ENCODE data around the gene APOBEC2.

Gene APOBEC2

GRCh38 chr6:41075651-41076626 lies 22.9 kb downstream of the APOBEC2 start:
- Histone ChIP-seq H2AFZ (ENCODE audit: low read depth) (no peak overlapping the region), H3K27ac (no peak overlapping the region), H3K36me3 (ENCODE audit: insufficient read depth) (peaks cover 13% of the 10 kb centered on the region; the same call in 1 of the 2 replicates), H3K27me3 (ENCODE audit: insufficient read depth, low read depth) (no peaks in the 10 kb centered on the region), H3K9ac (no peak overlapping the region), H3K4me3 (IDR thresholded peaks at IDR 0.05; ENCODE audit: insufficient read depth, low read depth, low read length) (no peak overlapping the region), H3K4me2 (no peak overlapping the region; the same call in 1 of the 2 replicates), H3K79me2 (ENCODE audit: insufficient read depth, low read depth) (peaks cover 62% of the 10 kb centered on the region), H4K20me1 (ENCODE audit: insufficient read depth) (peaks cover 8% of the 10 kb centered on the region; the same call in 1 of the 2 replicates), H3K4me1 (ENCODE audit: low read depth, poor library complexity, severe bottlenecking) (peaks cover 27% of the 10 kb centered on the region)
- TF ChIP-seq CTCF (conservative IDR thresholded peaks at IDR 0.05; ENCODE audit: low read depth, low read length): no peak

DNA sequence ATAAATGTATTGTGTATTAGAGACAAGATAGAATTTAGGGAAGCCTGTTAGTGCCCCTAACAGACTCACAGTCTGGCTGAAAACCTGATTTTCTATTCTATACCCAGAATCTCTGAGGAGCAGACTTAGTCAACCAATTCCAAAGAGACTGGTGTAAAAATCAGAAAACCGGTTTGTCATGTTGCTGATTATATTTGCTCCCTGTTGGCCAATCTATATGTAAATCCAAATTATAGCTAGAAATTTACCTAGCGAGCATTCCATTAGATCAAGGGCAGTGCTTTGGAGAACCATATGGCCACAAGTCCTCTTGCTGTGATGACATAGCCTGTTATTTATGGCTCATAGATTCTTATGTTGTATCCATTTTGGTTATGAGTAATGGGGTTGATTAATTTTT lies 24.5 kb downstream of the APOBEC2 start:
- Histone ChIP-seq H3K4me1 (ENCODE audit: low read depth, poor library complexity, severe bottlenecking) (peaks cover 26% of the 10 kb centered on the region), H3K4me2 (no peak overlapping the region)
- TF ChIP-seq CTCF (conservative IDR thresholded peaks at IDR 0.05; ENCODE audit: low read depth, low read length): no peak

GRCh38 chr6:41078101-41078500 lies 25.1 kb downstream of the APOBEC2 start:
- H3K79me2 ChIP-seq (ENCODE audit: insufficient read depth, low read depth): peaks cover 62% of the 10 kb centered on the region
- no peak overlapping the region for H2AFZ ChIP-seq (ENCODE audit: low read depth)
- no peak overlapping the region for H3K4me3 ChIP-seq (IDR thresholded peaks at IDR 0.05; ENCODE audit: insufficient read depth, low read depth, low read length)
- no peak overlapping the region for H3K9ac ChIP-seq
- no peak overlapping the region for H3K27ac ChIP-seq
- peaks cover 13% of the 10 kb centered on the region; the same call in 1 of the 2 replicates for H3K36me3 ChIP-seq (ENCODE audit: insufficient read depth)
- peaks cover 8% of the 10 kb centered on the region; the same call in 1 of the 2 replicates for H4K20me1 ChIP-seq (ENCODE audit: insufficient read depth)
- peaks cover 26% of the 10 kb centered on the region for H3K4me1 ChIP-seq (ENCODE audit: low read depth, poor library complexity, severe bottlenecking)
- H3K27me3 ChIP-seq (ENCODE audit: insufficient read depth, low read depth): no peaks in the 10 kb centered on the region
- no peak overlapping the region for H3K4me2 ChIP-seq
- no peak for TF ChIP-seq CTCF (conservative IDR thresholded peaks at IDR 0.05; ENCODE audit: low read depth, low read length)

More for the DNA sequence above, 24.5 kb downstream of the APOBEC2 start:
- peaks cover 8% of the 10 kb centered on the region; the same call in 1 of the 2 replicates for H4K20me1 ChIP-seq (ENCODE audit: insufficient read depth)
- H3K27ac ChIP-seq: no peak overlapping the region
- peaks cover 62% of the 10 kb centered on the region for H3K79me2 ChIP-seq (ENCODE audit: insufficient read depth, low read depth)
- no peaks in the 10 kb centered on the region for H3K27me3 ChIP-seq (ENCODE audit: insufficient read depth, low read depth)
- peaks cover 13% of the 10 kb centered on the region; the same call in 1 of the 2 replicates for H3K36me3 ChIP-seq (ENCODE audit: insufficient read depth)
- H3K4me3 ChIP-seq (IDR thresholded peaks at IDR 0.05; ENCODE audit: insufficient read depth, low read depth, low read length): no peak overlapping the region
- H3K9ac ChIP-seq: no peak overlapping the region
- H2AFZ ChIP-seq (ENCODE audit: low read depth): no peak overlapping the region

DNA sequence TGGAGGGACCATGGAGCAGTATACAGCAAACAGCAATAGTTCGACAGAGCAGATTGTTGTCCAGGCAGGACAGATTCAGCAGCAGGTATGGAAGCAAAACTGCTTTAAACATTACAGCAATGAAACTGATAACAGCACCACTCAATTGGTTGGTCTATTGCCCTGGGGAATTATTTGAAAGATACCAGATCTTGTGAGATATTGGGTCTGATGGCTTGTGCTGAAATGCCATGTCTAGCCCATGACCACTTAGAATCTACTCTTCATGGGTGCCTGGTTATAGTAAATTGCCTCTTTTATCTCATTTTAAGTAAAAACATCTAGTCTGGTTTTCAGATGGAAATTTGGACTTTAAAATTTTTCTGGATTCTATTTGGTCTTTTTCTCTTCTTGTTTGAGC lies 26.1 kb downstream of the APOBEC2 start:
- Histone ChIP-seq H3K36me3 (ENCODE audit: insufficient read depth) (peaks cover 13% of the 10 kb centered on the region; the same call in 1 of the 2 replicates), H3K4me2 (no peak overlapping the region), H4K20me1 (ENCODE audit: insufficient read depth) (peaks cover 8% of the 10 kb centered on the region; the same call in 1 of the 2 replicates), H2AFZ (ENCODE audit: low read depth) (no peak overlapping the region), H3K4me3 (IDR thresholded peaks at IDR 0.05; ENCODE audit: insufficient read depth, low read depth, low read length) (no peak overlapping the region), H3K4me1 (ENCODE audit: low read depth, poor library complexity, severe bottlenecking) (peaks cover 25% of the 10 kb centered on the region), H3K27me3 (ENCODE audit: insufficient read depth, low read depth) (no peaks in the 10 kb centered on the region), H3K9ac (no peak overlapping the region), H3K27ac (no peak overlapping the region), H3K79me2 (ENCODE audit: insufficient read depth, low read depth) (peaks cover 53% of the 10 kb centered on the region)
- TF ChIP-seq CTCF (conservative IDR thresholded peaks at IDR 0.05; ENCODE audit: low read depth, low read length): no peak
